ENCODE data around the gene KLHDC8B.

DNA sequence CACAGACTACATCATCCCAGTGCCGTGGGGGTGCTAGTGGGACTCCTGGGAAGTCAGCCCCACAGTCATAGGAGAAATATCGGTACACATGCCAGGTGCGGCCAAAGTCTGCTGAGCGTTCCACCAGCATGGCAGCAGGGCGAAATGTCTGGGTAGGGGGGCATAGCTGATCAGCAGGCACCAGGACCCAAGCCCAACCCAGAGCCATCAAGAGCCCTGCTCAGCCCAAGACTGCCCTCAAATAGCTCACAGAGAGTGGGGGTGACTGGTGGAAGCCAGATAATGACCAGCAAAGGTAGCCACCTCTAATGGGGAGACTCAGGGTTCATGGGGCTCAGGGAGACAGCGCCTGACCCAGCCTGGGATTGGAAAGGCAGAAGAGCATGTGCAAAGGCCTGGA, 39.8 kb upstream of the KLHDC8B start:
- TF ChIP-seq, protein P1, sequence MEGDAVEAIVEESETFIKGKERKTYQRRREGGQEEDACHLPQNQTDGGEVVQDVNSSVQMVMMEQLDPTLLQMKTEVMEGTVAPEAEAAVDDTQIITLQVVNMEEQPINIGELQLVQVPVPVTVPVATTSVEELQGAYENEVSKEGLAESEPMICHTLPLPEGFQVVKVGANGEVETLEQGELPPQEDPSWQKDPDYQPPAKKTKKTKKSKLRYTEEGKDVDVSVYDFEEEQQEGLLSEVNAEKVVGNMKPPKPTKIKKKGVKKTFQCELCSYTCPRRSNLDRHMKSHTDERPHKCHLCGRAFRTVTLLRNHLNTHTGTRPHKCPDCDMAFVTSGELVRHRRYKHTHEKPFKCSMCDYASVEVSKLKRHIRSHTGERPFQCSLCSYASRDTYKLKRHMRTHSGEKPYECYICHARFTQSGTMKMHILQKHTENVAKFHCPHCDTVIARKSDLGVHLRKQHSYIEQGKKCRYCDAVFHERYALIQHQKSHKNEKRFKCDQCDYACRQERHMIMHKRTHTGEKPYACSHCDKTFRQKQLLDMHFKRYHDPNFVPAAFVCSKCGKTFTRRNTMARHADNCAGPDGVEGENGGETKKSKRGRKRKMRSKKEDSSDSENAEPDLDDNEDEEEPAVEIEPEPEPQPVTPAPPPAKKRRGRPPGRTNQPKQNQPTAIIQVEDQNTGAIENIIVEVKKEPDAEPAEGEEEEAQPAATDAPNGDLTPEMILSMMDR (IDR thresholded peaks at IDR 0.05; ENCODE audit: low read length), result no peak
- TF ChIP-seq EZH2phosphoT487 (IDR thresholded peaks at IDR 0.05; ENCODE audit: low read length) (no peak), EZH2 (optimal IDR thresholded peaks at IDR 0.05; ENCODE audit: low read depth, low read length) (no peak)

Measured in MM.1S (cell line).